CD14-positive monocyte (primary cell): Measurements from ENCODE around the gene CAMK1G. TPM values are rescaled to one million over a fixed set of nuclear protein-coding genes. Genes with fewer than 3 reads are reported as not detected.

Source experiments
- DNase-seq, 3 donors: peaks; one replicate each; pipeline ENCODE4 v3.0.0-alpha.2; 2011 to 2022
- H2AFZ ChIP-seq: 2 replicates; pipeline ENCODE4 v1.6.0; 2012; ENCODE audit warnings: mild to moderate bottlenecking, low read depth, low read length, inconsistent platforms; ENCODE audit not compliant: insufficient read depth, poor library complexity, severe bottlenecking
- H3K27ac ChIP-seq, 2 donors: 1 replicate in 1 of 2; 2 replicates in 1 of 2; pipeline ENCODE4 v1.5.1; 2012 to 2013; ENCODE audit warnings: low read length in 2 of 2, control low read depth in 1 of 2, inconsistent platforms in 1 of 2, low read depth in 1 of 2, mild to moderate bottlenecking in 1 of 2
- H3K27me3 ChIP-seq, 2 donors: one replicate each; pipeline versions ENCODE4 v1.6.0 to v1.6.1; 2011 to 2013; ENCODE audit warnings: low read length in 2 of 2; ENCODE audit not compliant: control insufficient read depth in 2 of 2, insufficient read depth in 2 of 2
- H3K36me3 ChIP-seq, 2 donors: replicated peaks in 1 of 2; 1 replicate in 1 of 2; 2 replicates in 1 of 2; pipeline versions ENCODE4 v1.5.1 to v1.6.1; 2012 to 2013; ENCODE audit warnings: low read length in 2 of 2, control low read depth in 1 of 2, inconsistent platforms in 1 of 2, mild to moderate bottlenecking in 1 of 2; ENCODE audit not compliant: insufficient read depth in 2 of 2, control insufficient read depth in 1 of 2
- H3K4me1 ChIP-seq, 2 donors: 1 replicate in 1 of 2; 2 replicates in 1 of 2; pipeline versions ENCODE4 v1.5.1 to v1.6.1; 2012 to 2013; ENCODE audit warnings: low read length in 2 of 2, control low read depth in 1 of 2, inconsistent platforms in 1 of 2, mild to moderate bottlenecking in 1 of 2, moderate library complexity in 1 of 2; ENCODE audit not compliant: insufficient read depth in 2 of 2, control insufficient read depth in 1 of 2
- H3K4me2 ChIP-seq: replicated peaks from 2 replicates; pipeline ENCODE3; 2012; ENCODE audit warnings: low read length, moderate library complexity, mild to moderate bottlenecking; ENCODE audit not compliant: poor library complexity, severe bottlenecking; ENCODE audit errors: extremely low read depth
- H3K4me3 ChIP-seq, 3 experiments: fragments of 200-600 bp in 1 of 3; sonication (generic) in 1 of 3; replicated peaks in 1 of 3; 1 replicate in 2 of 3; 2 replicates in 1 of 3; pipeline ENCODE4 v1.5.1; 2011 to 2013; ENCODE audit warnings: low read length in 3 of 3, mild to moderate bottlenecking in 3 of 3, control low read depth in 2 of 3, low read depth in 2 of 3, inconsistent platforms in 1 of 3, moderate library complexity in 1 of 3
- H3K79me2 ChIP-seq: 2 replicates; pipeline ENCODE4 v1.6.0; 2012; ENCODE audit warnings: mild to moderate bottlenecking, control low read depth, inconsistent platforms, low read length, moderate library complexity; ENCODE audit not compliant: insufficient read depth
- H3K9ac ChIP-seq: 2 replicates; pipeline ENCODE4 v1.6.0; 2017; ENCODE audit warnings: low read length, mild to moderate bottlenecking; ENCODE audit not compliant: insufficient read depth, poor library complexity, severe bottlenecking
- H3K9me3 ChIP-seq, 2 donors: replicated peaks in 1 of 2; 1 replicate in 1 of 2; 2 replicates in 1 of 2; pipeline versions ENCODE4 v1.5.1 to v1.6.1; 2012 to 2013; ENCODE audit warnings: low read length in 2 of 2, control low read depth in 1 of 2; ENCODE audit not compliant: control insufficient read depth in 1 of 2, insufficient read depth in 1 of 2
- H4K20me1 ChIP-seq: 2 replicates; pipeline ENCODE4 v1.6.0; 2012; ENCODE audit warnings: mild to moderate bottlenecking, low read length, control low read depth, moderate library complexity; ENCODE audit not compliant: insufficient read depth
- H3K27ac Mint-ChIP-seq, 7 donors: one replicate each; pipeline ENCODE4 v1.8.0; 2020; ENCODE audit warnings: mild to moderate bottlenecking in 7 of 7, mixed read lengths in 7 of 7, moderate library complexity in 6 of 7, inconsistent platforms in 2 of 7
- H3K27me3 Mint-ChIP-seq, 3 donors: one replicate each; pipeline ENCODE4 v1.8.0; 2021 to 2022; ENCODE audit warnings: low read depth in 3 of 3, mild to moderate bottlenecking in 3 of 3, mixed read lengths in 3 of 3, moderate library complexity in 3 of 3, inconsistent platforms in 1 of 3
- H3K36me3 Mint-ChIP-seq, 2 donors: one replicate each; pipeline ENCODE4 v1.8.0; 2020; ENCODE audit warnings: mixed read lengths in 2 of 2, inconsistent platforms in 1 of 2, mild to moderate bottlenecking in 1 of 2
- H3K4me1 Mint-ChIP-seq: one replicate; pipeline ENCODE4 v1.8.0; 2020; ENCODE audit warnings: mild to moderate bottlenecking, mixed read lengths
- H3K4me3 Mint-ChIP-seq, 2 donors: one replicate each; pipeline ENCODE4 v1.8.0; 2020; ENCODE audit warnings: mild to moderate bottlenecking in 2 of 2, mixed read lengths in 2 of 2, moderate library complexity in 1 of 2
- H3K9me3 Mint-ChIP-seq, 7 donors: one replicate each; pipeline ENCODE4 v1.8.0; 2020 to 2022; ENCODE audit warnings: mixed read lengths in 7 of 7, mild to moderate bottlenecking in 6 of 7, moderate library complexity in 6 of 7, inconsistent platforms in 2 of 7
- CTCF ChIP-seq: fragments of 200-600 bp; IDR thresholded peaks from one replicate; pipeline ENCODE4 v1.8.0; 2022; ENCODE audit warnings: antibody characterized with exemption, mild to moderate bottlenecking
- WGBS: methylation state at CpG from one replicate; pipeline ENCODE4 v1.1.5; 2013; ENCODE audit warnings: missing lambda C conversion rate; ENCODE audit not compliant: insufficient coverage; 5-methylcytosine and 5-hydroxymethylcytosine counted together
- intact Hi-C, 2 donors: fragments of 100-400 bp; cut with micrococcal nuclease; formaldehyde crosslinking; loops; one replicate each; pipeline versions ENCODE4 v1.15.0 to v1.15.1; 2023
- polyA plus RNA-seq, 3 donors: library from polyadenylated mRNA; depleted of rRNA in 1 of 3; unstranded in 2 of 3; stranded (reverse) in 1 of 3; fragments of 300-500 nt in 2 of 3; fragments of >200 nt in 1 of 3; fragmentation: Illumina TruSeq in 2 of 3; gene quantifications; 1 replicate in 2 of 3; 2 replicates in 1 of 3; pipeline ENCODE4 v1.2.3, GENCODE V29; 2012 to 2021

The CAMK1G gene
- polyA plus RNA-seq, 3 donors: not detected

- Mint-ChIP-seq H3K4me1 (no peaks in the 10 kb centered on the region), H3K36me3 (no peaks in the 10 kb centered on the region), H3K27ac (no peak overlapping the region), H3K4me3 (peak overlapping the region in 1 of 2 donors; percentile 59), H3K9me3 (peaks cover 0 to 2% (median 0%) of the 10 kb centered on the region in 7 donors), H3K27me3 (peaks cover 18 to 31% (median 23%) of the 10 kb centered on the region in 3 donors)
- no peaks in the 10 kb centered on the region for H3K36me3 ChIP-seq
- H3K4me1 ChIP-seq: no peaks in the 10 kb centered on the region
- no peak overlapping the region for H3K4me3 ChIP-seq
- H4K20me1 ChIP-seq: no peaks in the 10 kb centered on the region
- no peaks in the 10 kb centered on the region for H3K9me3 ChIP-seq
- no peak overlapping the region for H3K4me2 ChIP-seq
- no peak for TF ChIP-seq CTCF
- intact Hi-C loops: no loop called here
- no peak for DNase-seq
- 94% methylated on average over 9 of the region's 10 CpGs for WGBS
- H3K79me2 ChIP-seq: no peaks in the 10 kb centered on the region
- no peak overlapping the region for H2AFZ ChIP-seq
- H3K27ac ChIP-seq: no peak overlapping the region
- H3K27me3 ChIP-seq: peaks cover 12 to 19% of the 10 kb centered on the region in 2 donors
- H3K9ac ChIP-seq: no peak overlapping the region
Observed at GRCh38 chr1:209595599-209596285, 12.2 kb downstream of the CAMK1G start.

GRCh38 chr1:209597499-209597898, 14.0 kb downstream of the CAMK1G start:
- no CpG with 5 or more reads among the region's 2 CpGs for WGBS
- no peak overlapping the region for H3K4me3 ChIP-seq

More at GRCh38 chr1:209597499-209597898, 14.0 kb downstream of the CAMK1G start:
- no peak overlapping the region for H2AFZ ChIP-seq
- no peak overlapping the region for H3K4me3 Mint-ChIP-seq
- H3K4me1 Mint-ChIP-seq: peaks cover 2% of the 10 kb centered on the region
- no peaks in the 10 kb centered on the region for H3K36me3 Mint-ChIP-seq
- no peaks in the 10 kb centered on the region for H3K9me3 ChIP-seq
- H3K4me2 ChIP-seq: no peak overlapping the region
- H3K27ac ChIP-seq: no peak overlapping the region
- no peak overlapping the region for H3K27ac Mint-ChIP-seq
- no peaks in the 10 kb centered on the region for H4K20me1 ChIP-seq
- intact Hi-C loops: no loop called here
- H3K27me3 Mint-ChIP-seq: peaks cover 19 to 34% (median 23%) of the 10 kb centered on the region in 3 donors
- H3K79me2 ChIP-seq: no peaks in the 10 kb centered on the region
- no peak for TF ChIP-seq CTCF
- DNase-seq: no peak
- no peaks in the 10 kb centered on the region for H3K36me3 ChIP-seq
- peaks cover 0 to 2% (median 0%) of the 10 kb centered on the region in 7 donors for H3K9me3 Mint-ChIP-seq
- no peak overlapping the region for H3K9ac ChIP-seq
- no peaks in the 10 kb centered on the region for H3K4me1 ChIP-seq
- peaks cover 14 to 19% of the 10 kb centered on the region in 2 donors for H3K27me3 ChIP-seq
